ENCODE measurements around the gene ANAPC10. TPM values are rescaled to one million over a fixed set of nuclear protein-coding genes. Genes with fewer than 3 reads are reported as not detected.
"Not testable (repeated sequence)": the region's sequence is repeated elsewhere in the genome, so short reads cannot be mapped to it uniquely, and the experiment has no call there.

ANAPC10 gene
- polyA plus RNA-seq: 18.7 TPM
- long read RNA-seq, donor 1, transcript ANAPC10-209 (5 exons, 1,025 nt): major isoform, 5 of 8 reads
- long read RNA-seq, donor 1, partial matches to known transcripts: 0 of 8 reads
- long read RNA-seq, donor 1, other reads (novel, unspliced or antisense): 0 of 8 reads
- long read RNA-seq, donor 2, transcript ANAPC10-209 (5 exons, 1,025 nt): major isoform, 7 of 9 reads
- long read RNA-seq, donor 2, partial matches to known transcripts: 0 of 9 reads
- long read RNA-seq, donor 2, other reads (novel, unspliced or antisense): 0 of 9 reads
- long read RNA-seq, donor 3, transcript ANAPC10-209 (5 exons, 1,025 nt): major isoform, 12 of 29 reads
- long read RNA-seq, donor 3, transcript ANAPC10-201 (5 exons, 868 nt): minor isoform, 5 of 29 reads
- long read RNA-seq, donor 3, partial matches to known transcripts: 5 of 29 reads
- long read RNA-seq, donor 3, other reads (novel, unspliced or antisense): 5 of 29 reads
- long read RNA-seq, donor 4, partial matches to known transcripts: 0 of 2 reads
- long read RNA-seq, donor 4, other reads (novel, unspliced or antisense): 0 of 2 reads
- long read RNA-seq, donor 5, partial matches to known transcripts: 0 of 4 reads
- long read RNA-seq, donor 5, other reads (novel, unspliced or antisense): 0 of 4 reads
- long read RNA-seq, donor 6, transcript ANAPC10-209 (5 exons, 1,025 nt): major isoform, 8 of 10 reads
- long read RNA-seq, donor 6, partial matches to known transcripts: 0 of 10 reads
- long read RNA-seq, donor 6, other reads (novel, unspliced or antisense): 0 of 10 reads
- long read RNA-seq, donor 7, transcript ANAPC10-209 (5 exons, 1,025 nt): major isoform, 6 of 7 reads
- long read RNA-seq, donor 7, partial matches to known transcripts: 0 of 7 reads
- long read RNA-seq, donor 7, other reads (novel, unspliced or antisense): 0 of 7 reads
- long read RNA-seq, donor 8, transcript ANAPC10-201 (5 exons, 868 nt): minor isoform, 6 of 27 reads
- long read RNA-seq, donor 8, transcript ANAPC10-209 (5 exons, 1,025 nt): major isoform, 8 of 27 reads
- long read RNA-seq, donor 8, partial matches to known transcripts: 12 of 27 reads
- long read RNA-seq, donor 8, other reads (novel, unspliced or antisense): 0 of 27 reads
- long read RNA-seq, donor 9, transcript ANAPC10-201 (5 exons, 868 nt): minor isoform, 5 of 15 reads
- long read RNA-seq, donor 9, transcript ANAPC10-209 (5 exons, 1,025 nt): major isoform, 8 of 15 reads
- long read RNA-seq, donor 9, partial matches to known transcripts: 0 of 15 reads
- long read RNA-seq, donor 9, other reads (novel, unspliced or antisense): 0 of 15 reads
- long read RNA-seq, donor 10, transcript ANAPC10-209 (5 exons, 1,025 nt): major isoform, 12 of 147 reads
- long read RNA-seq, donor 10, partial matches to known transcripts: 118 of 147 reads
- long read RNA-seq, donor 10, other reads (novel, unspliced or antisense): 15 of 147 reads
- long read RNA-seq, donor 11, transcript ANAPC10-209 (5 exons, 1,025 nt): major isoform, 8 of 9 reads
- long read RNA-seq, donor 11, partial matches to known transcripts: 0 of 9 reads
- long read RNA-seq, donor 11, other reads (novel, unspliced or antisense): 0 of 9 reads

GRCh38 chr4:145097821-145098674 lies at the start of gene ANAPC10, which contains the start of gene ABCE1:
ANAPC10 (minus strand) TSS chr4:145098196; CDS start chr4:145096099, 2,097 bp downstream.
ABCE1 (plus strand) TSS chr4:145098311; CDS start chr4:145104413, 6,102 bp downstream.
- Histone ChIP-seq H3K4me3 (ENCODE audit: low read length) (peak within 1 kb of the TSS; percentile 66), H3K36me3 (ENCODE audit: control insufficient read depth, insufficient read depth, low read length) (peaks cover 18% of the 10 kb centered on the region), H3K4me1 (ENCODE audit: control insufficient read depth, insufficient read depth, low read length) (peaks cover 5% of the 10 kb centered on the region), H3K27ac (ENCODE audit: low read length) (peak within 1 kb of the TSS; percentile 86), H3K27me3 (ENCODE audit: control insufficient read depth, insufficient read depth, low read length) (no peaks in the 10 kb centered on the region), H3K9me3 (ENCODE audit: control insufficient read depth, low read depth, low read length) (no peaks in the 10 kb centered on the region)
- no CpG with 5 or more reads among the region's 67 CpGs for WGBS (ENCODE audit: insufficient coverage, low lambda C conversion rate)
- DNase-seq: peak; percentile 97 to 98

GRCh38 chr4:145136219-145136618 lies 38.2 kb upstream of the ANAPC10 start:
- DNase-seq; H3K4me1 ChIP-seq (ENCODE audit: control insufficient read depth, insufficient read depth, low read length); H3K27me3 ChIP-seq (ENCODE audit: control insufficient read depth, insufficient read depth, low read length); H3K9me3 ChIP-seq (ENCODE audit: control insufficient read depth, low read depth, low read length); H3K27ac ChIP-seq (ENCODE audit: low read length); H3K4me3 ChIP-seq (ENCODE audit: low read length): not testable (repeated sequence)
- WGBS (ENCODE audit: insufficient coverage, low lambda C conversion rate): no CpG with 5 or more reads among the region's 1 CpG
- peaks cover 36% of the 10 kb centered on the region for H3K36me3 ChIP-seq (ENCODE audit: control insufficient read depth, insufficient read depth, low read length)

- Histone ChIP-seq H3K27ac (ENCODE audit: low read length) (no peak overlapping the region), H3K9me3 (ENCODE audit: control insufficient read depth, low read depth, low read length) (no peaks in the 10 kb centered on the region), H3K36me3 (ENCODE audit: control insufficient read depth, insufficient read depth, low read length) (peaks cover 19% of the 10 kb centered on the region), H3K4me3 (ENCODE audit: low read length) (no peak overlapping the region), H3K27me3 (ENCODE audit: control insufficient read depth, insufficient read depth, low read length) (no peaks in the 10 kb centered on the region), H3K4me1 (ENCODE audit: control insufficient read depth, insufficient read depth, low read length) (no peaks in the 10 kb centered on the region)
- DNase-seq: no peak
- WGBS (ENCODE audit: insufficient coverage, low lambda C conversion rate): 96% methylated on average over 3 of the region's 5 CpGs
These were observed 34.6 kb upstream of the ANAPC10 start for GRCh38 chr4:145132511-145133098.

DNA sequence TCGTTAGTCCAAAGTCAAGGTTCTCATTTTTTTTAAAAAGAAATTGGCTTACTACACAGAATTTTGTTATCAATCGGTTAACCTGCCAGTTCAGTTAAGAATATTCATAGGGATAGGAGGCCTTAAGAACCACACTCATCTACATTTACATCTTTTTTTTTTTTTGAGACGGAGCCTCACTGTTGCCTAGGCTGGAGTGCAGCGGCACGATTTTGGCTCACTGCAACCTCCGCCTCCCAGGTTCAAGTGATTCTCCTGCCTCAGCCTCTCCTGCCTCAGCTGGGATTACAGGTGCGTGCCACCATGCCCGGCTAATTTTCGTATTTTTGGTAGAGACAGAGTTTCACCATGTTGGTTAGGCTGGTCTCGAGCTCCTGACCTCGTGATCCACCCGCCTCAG lies 33.9 kb upstream of the ANAPC10 start:
- no peaks in the 10 kb centered on the region for H3K9me3 ChIP-seq (ENCODE audit: control insufficient read depth, low read depth, low read length)
- peaks cover 17% of the 10 kb centered on the region for H3K36me3 ChIP-seq (ENCODE audit: control insufficient read depth, insufficient read depth, low read length)
- no peak for DNase-seq
- no peak overlapping the region for H3K4me3 ChIP-seq (ENCODE audit: low read length)
- H3K4me1 ChIP-seq (ENCODE audit: control insufficient read depth, insufficient read depth, low read length): no peaks in the 10 kb centered on the region
- 40% methylated on average over 1 of the region's 12 CpGs for WGBS (ENCODE audit: insufficient coverage, low lambda C conversion rate)
- H3K27me3 ChIP-seq (ENCODE audit: control insufficient read depth, insufficient read depth, low read length): no peaks in the 10 kb centered on the region
- H3K27ac ChIP-seq (ENCODE audit: low read length): no peak overlapping the region

DNA sequence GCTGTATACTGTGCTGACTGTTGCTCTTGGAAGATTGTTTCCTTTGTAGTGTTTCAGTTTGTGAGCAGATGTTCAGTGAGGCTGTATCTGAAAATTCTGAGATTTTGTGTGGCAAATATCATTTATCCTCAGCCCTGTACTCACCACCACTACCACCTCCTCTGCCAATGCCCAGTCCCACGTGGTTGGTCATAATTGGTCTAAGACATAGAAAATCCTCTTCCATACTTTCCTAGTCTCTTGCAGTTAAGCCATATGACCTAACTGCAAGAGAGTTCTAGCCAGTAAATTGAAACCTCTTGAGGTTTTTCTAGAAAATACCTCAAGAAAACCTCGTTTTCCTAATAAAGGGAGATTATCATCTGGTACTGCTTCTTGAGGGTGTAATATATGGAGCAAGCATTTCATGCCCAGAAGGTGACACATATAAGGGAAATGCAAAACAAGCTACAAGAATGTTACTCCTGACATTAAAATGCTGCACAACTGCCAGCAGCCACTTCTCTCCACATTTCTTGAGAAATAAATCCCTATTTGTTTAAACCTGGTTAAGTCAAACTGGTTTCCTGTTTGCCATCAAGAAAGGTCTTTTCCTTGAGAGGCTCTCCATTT lies 32.9 kb upstream of the ANAPC10 start:
- H3K27ac ChIP-seq (ENCODE audit: low read length): no peak overlapping the region
- 100% methylated on average over 1 of the region's 2 CpGs for WGBS (ENCODE audit: insufficient coverage, low lambda C conversion rate)
- DNase-seq: no peak

GRCh38 chr4:145130130-145130529 lies 32.1 kb upstream of the ANAPC10 start:
- Histone ChIP-seq H3K27me3 (ENCODE audit: control insufficient read depth, insufficient read depth, low read length) (no peaks in the 10 kb centered on the region), H3K9me3 (ENCODE audit: control insufficient read depth, low read depth, low read length) (no peaks in the 10 kb centered on the region), H3K4me3 (ENCODE audit: low read length) (no peak overlapping the region), H3K4me1 (ENCODE audit: control insufficient read depth, insufficient read depth, low read length) (no peaks in the 10 kb centered on the region), H3K27ac (ENCODE audit: low read length) (no peak overlapping the region), H3K36me3 (ENCODE audit: control insufficient read depth, insufficient read depth, low read length) (peaks cover 29% of the 10 kb centered on the region)
- no peak for DNase-seq

More for the DNA sequence above, 32.9 kb upstream of the ANAPC10 start:
- Histone ChIP-seq H3K4me1 (ENCODE audit: control insufficient read depth, insufficient read depth, low read length) (no peaks in the 10 kb centered on the region), H3K9me3 (ENCODE audit: control insufficient read depth, low read depth, low read length) (no peaks in the 10 kb centered on the region), H3K4me3 (ENCODE audit: low read length) (no peak overlapping the region), H3K36me3 (ENCODE audit: control insufficient read depth, insufficient read depth, low read length) (peaks cover 23% of the 10 kb centered on the region), H3K27me3 (ENCODE audit: control insufficient read depth, insufficient read depth, low read length) (no peaks in the 10 kb centered on the region)

- H3K27me3 ChIP-seq (ENCODE audit: control insufficient read depth, insufficient read depth, low read length): no peaks in the 10 kb centered on the region
- no peak overlapping the region for H3K4me3 ChIP-seq (ENCODE audit: low read length)
- peaks cover 48% of the 10 kb centered on the region for H3K36me3 ChIP-seq (ENCODE audit: control insufficient read depth, insufficient read depth, low read length)
- WGBS (ENCODE audit: insufficient coverage, low lambda C conversion rate): 100% methylated on average over 1 of the region's 2 CpGs
- no peaks in the 10 kb centered on the region for H3K4me1 ChIP-seq (ENCODE audit: control insufficient read depth, insufficient read depth, low read length)
- no peak overlapping the region for H3K27ac ChIP-seq (ENCODE audit: low read length)
- no peak for DNase-seq
- no peaks in the 10 kb centered on the region for H3K9me3 ChIP-seq (ENCODE audit: control insufficient read depth, low read depth, low read length)
These were observed 27.4 kb upstream of the ANAPC10 start for GRCh38 chr4:145125396-145125795.

- H3K9me3 ChIP-seq (ENCODE audit: control insufficient read depth, low read depth, low read length): no peaks in the 10 kb centered on the region
- H3K27ac ChIP-seq (ENCODE audit: low read length): no peak overlapping the region
- H3K4me3 ChIP-seq (ENCODE audit: low read length): no peak overlapping the region
- no peaks in the 10 kb centered on the region for H3K4me1 ChIP-seq (ENCODE audit: control insufficient read depth, insufficient read depth, low read length)
- peaks cover 51% of the 10 kb centered on the region for H3K36me3 ChIP-seq (ENCODE audit: control insufficient read depth, insufficient read depth, low read length)
- DNase-seq: no peak
- no peaks in the 10 kb centered on the region for H3K27me3 ChIP-seq (ENCODE audit: control insufficient read depth, insufficient read depth, low read length)
These were observed 10.1 kb upstream of the ANAPC10 start for GRCh38 chr4:145108128-145108527.

Data from large intestine (tissue), 12 donors.